Measurements from ENCODE around the gene PTH1R. TPM values are rescaled to one million over a fixed set of nuclear protein-coding genes. Genes with fewer than 3 reads are reported as not detected.

PTH1R gene
- total RNA-seq, 1 experiment from 2014 or later: 0.32 TPM

DNA sequence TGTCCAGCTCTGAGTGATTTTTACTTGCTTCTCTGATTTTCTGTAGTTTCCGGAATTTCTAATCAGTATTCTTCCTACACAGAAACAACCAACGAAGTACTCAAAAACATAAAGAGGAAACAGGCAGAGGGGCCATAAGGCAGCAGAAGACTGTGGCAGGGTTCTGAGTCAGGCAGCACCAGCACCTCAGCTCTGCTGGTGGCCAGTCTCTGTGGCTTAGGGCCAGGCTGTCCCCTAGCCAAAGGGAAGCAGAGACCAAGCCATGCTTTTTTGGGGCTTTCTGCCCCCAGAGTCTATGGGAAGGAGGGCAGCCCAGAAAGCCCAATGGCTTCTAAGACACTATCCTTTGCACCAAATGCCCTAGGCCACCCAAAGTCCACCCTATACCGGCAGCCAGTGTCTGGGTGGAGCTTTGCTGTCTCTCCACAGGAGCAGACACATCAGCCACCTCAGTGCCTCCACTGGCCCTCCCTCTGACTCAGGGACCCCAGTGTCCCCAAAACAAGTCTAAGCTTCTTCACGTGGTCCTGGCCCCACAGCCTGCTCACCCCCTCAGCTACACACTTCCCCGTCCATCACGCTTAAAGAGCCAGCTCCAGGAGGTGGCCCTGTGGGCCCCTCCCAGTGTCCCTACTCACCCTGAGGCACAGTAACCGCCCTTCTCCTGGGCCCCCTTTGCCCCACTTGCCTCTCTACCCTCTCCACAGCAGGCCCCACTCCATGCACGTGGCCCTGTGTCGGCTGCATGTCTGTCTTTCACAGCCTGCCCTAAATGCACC is 52.8 kb downstream of the PTH1R start:
- TF ChIP-seq EGR1 (IDR thresholded peaks at IDR 0.05; ENCODE audit: low read depth): no peak
- TF ChIP-seq, protein P1, sequence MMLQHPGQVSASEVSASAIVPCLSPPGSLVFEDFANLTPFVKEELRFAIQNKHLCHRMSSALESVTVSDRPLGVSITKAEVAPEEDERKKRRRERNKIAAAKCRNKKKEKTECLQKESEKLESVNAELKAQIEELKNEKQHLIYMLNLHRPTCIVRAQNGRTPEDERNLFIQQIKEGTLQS (IDR thresholded peaks at IDR 0.05): no peak
- TF ChIP-seq ELF1 (IDR thresholded peaks at IDR 0.05; ENCODE audit: borderline replicate concordance, low read depth): no peak
- TF ChIP-seq EZH2 (IDR thresholded peaks at IDR 0.05): no peak
- no peak for TF ChIP-seq RAD21 (IDR thresholded peaks at IDR 0.05; ENCODE audit: low read depth)
- TF ChIP-seq, protein P2, sequence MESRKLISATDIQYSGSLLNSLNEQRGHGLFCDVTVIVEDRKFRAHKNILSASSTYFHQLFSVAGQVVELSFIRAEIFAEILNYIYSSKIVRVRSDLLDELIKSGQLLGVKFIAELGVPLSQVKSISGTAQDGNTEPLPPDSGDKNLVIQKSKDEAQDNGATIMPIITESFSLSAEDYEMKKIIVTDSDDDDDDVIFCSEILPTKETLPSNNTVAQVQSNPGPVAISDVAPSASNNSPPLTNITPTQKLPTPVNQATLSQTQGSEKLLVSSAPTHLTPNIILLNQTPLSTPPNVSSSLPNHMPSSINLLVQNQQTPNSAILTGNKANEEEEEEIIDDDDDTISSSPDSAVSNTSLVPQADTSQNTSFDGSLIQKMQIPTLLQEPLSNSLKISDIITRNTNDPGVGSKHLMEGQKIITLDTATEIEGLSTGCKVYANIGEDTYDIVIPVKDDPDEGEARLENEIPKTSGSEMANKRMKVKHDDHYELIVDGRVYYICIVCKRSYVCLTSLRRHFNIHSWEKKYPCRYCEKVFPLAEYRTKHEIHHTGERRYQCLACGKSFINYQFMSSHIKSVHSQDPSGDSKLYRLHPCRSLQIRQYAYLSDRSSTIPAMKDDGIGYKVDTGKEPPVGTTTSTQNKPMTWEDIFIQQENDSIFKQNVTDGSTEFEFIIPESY (IDR thresholded peaks at IDR 0.05; ENCODE audit: extremely low read depth, insufficient replicate concordance, low read length): no peak
- TF ChIP-seq JUND (IDR thresholded peaks at IDR 0.05): no peak
- TF ChIP-seq CEBPB (IDR thresholded peaks at IDR 0.05; ENCODE audit: low read depth): no peak
- TF ChIP-seq SP1 (IDR thresholded peaks at IDR 0.05; ENCODE audit: low read depth): no peak
- TF ChIP-seq, protein P3, sequence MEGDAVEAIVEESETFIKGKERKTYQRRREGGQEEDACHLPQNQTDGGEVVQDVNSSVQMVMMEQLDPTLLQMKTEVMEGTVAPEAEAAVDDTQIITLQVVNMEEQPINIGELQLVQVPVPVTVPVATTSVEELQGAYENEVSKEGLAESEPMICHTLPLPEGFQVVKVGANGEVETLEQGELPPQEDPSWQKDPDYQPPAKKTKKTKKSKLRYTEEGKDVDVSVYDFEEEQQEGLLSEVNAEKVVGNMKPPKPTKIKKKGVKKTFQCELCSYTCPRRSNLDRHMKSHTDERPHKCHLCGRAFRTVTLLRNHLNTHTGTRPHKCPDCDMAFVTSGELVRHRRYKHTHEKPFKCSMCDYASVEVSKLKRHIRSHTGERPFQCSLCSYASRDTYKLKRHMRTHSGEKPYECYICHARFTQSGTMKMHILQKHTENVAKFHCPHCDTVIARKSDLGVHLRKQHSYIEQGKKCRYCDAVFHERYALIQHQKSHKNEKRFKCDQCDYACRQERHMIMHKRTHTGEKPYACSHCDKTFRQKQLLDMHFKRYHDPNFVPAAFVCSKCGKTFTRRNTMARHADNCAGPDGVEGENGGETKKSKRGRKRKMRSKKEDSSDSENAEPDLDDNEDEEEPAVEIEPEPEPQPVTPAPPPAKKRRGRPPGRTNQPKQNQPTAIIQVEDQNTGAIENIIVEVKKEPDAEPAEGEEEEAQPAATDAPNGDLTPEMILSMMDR (IDR thresholded peaks at IDR 0.05 in 2 of 3, conservative IDR thresholded peaks at IDR 0.05 in 1 of 3; ENCODE audit: borderline replicate concordance in 1 of 3, insufficient read depth in 1 of 3, low read depth in 2 of 3, low read length in 2 of 3): no peak
- no peak for TF ChIP-seq SRF (IDR thresholded peaks at IDR 0.05; ENCODE audit: low read depth)
- no peak for TF ChIP-seq POLR2AphosphoS5 (IDR thresholded peaks at IDR 0.05; ENCODE audit: low read depth, low read length)
- TF ChIP-seq FOSL1 (IDR thresholded peaks at IDR 0.05; ENCODE audit: low read depth): no peak
- TF ChIP-seq ZFX (IDR thresholded peaks at IDR 0.05): no peak
- TF ChIP-seq TCF7L2 (IDR thresholded peaks at IDR 0.05; ENCODE audit: borderline replicate concordance, extremely low read depth, insufficient read depth, insufficient read length): no peak
- TF ChIP-seq SIN3A (IDR thresholded peaks at IDR 0.05; ENCODE audit: low read depth): no peak
- no peak for TF ChIP-seq POLR2A (IDR thresholded peaks at IDR 0.05; ENCODE audit: borderline replicate concordance, extremely low read depth, insufficient read depth, insufficient read length)
- DNase-seq (ENCODE audit: low read depth, low spot score) (no peak), ATAC-seq (no peak)
- ChIA-PET POLR2A (no interaction called here), CTCF (interaction anchor here (0.9 kb wide), 1 partner anchor 21 kb away, joined by 3 read pairs; no protein-coding TSS in a partner anchor), RAD21 (ENCODE audit: low non-redundant PET in 1 of 2, low total read pairs in 2 of 2, uncharacterized antibody in 2 of 2, unreplicated experiment in 2 of 2) (no interaction called here)
- Histone ChIP-seq H3K4me2 (ENCODE audit: low read length) (no peak overlapping the region), H3K9me2 (ENCODE audit: insufficient read depth) (no peaks in the 10 kb centered on the region), H3K4me3 (replicated peaks in 1 of 2; ENCODE audit: low read depth in 1 of 2, low read length in 2 of 2) (no peak overlapping the region), H2AFZ (ENCODE audit: low read depth, low read length, poor library complexity, severe bottlenecking) (no peak overlapping the region), H3K9me3 (ENCODE audit: control insufficient read depth in 1 of 2, insufficient read depth in 1 of 2, low read depth in 1 of 2, low read length in 2 of 2) (no peaks in the 10 kb centered on the region), H3K36me3 (ENCODE audit: control insufficient read depth in 1 of 2, insufficient read depth in 2 of 2, low read length in 2 of 2) (peaks cover 5 to 7% of the 10 kb centered on the region in 2 experiments; a peak in 2 of 4 replicates), H3K4me1 (ENCODE audit: control insufficient read depth in 1 of 2, insufficient read depth in 2 of 2, low read length in 2 of 2) (peaks cover 41 to 53% of the 10 kb centered on the region in 2 experiments), H3K27ac (ENCODE audit: low read depth, low read length) (peak overlapping the region; percentile 21; the same call in 1 of the 2 replicates), H3K9ac (ENCODE audit: low read length) (no peak overlapping the region), H3K27me3 (ENCODE audit: insufficient read depth, low read length) (no peaks in the 10 kb centered on the region), H3K79me2 (ENCODE audit: insufficient read depth, low read length) (peaks cover 93% of the 10 kb centered on the region), H4K20me1 (ENCODE audit: insufficient read depth) (no peaks in the 10 kb centered on the region; the same call in 1 of the 2 replicates)
- intact Hi-C loops (cut with micrococcal nuclease): no loop called here
- no TSS peak for BruUV-seq (replicated peaks)

Measured in HCT116 (cell line).